Measurements from ENCODE around the gene HSPA9.
A peak's percentile ranks its signal among the peaks of the same experiment; 100 is the strongest.

The HSPA9 gene

GRCh38 chr5:138542180-138542955, 32.8 kb downstream of the HSPA9 start:
- Histone ChIP-seq H3K9ac (ENCODE audit: low read length in 2 of 2) (peak overlapping the region; percentile 98 to 99), H3K27ac (ENCODE audit: low read length) (peak overlapping the region; percentile 99), H3K4me1 (ENCODE audit: control insufficient read depth, insufficient read depth, low read length) (peaks cover 37% of the 10 kb centered on the region), H3K27me3 (ENCODE audit: control insufficient read depth in 1 of 2, insufficient read depth in 2 of 2, low read length in 2 of 2) (no peaks in the 10 kb centered on the region), H3K36me3 (ENCODE audit: control insufficient read depth in 2 of 2, insufficient read depth in 2 of 2, low read length in 2 of 2) (peaks cover 0 to 3% of the 10 kb centered on the region in 2 donors), H3K4me3 (ENCODE audit: low read length in 2 of 2) (peak overlapping the region; percentile 62 to 99), H3K9me3 (ENCODE audit: control insufficient read depth in 2 of 2, low read length in 2 of 2) (no peaks in the 10 kb centered on the region)

- peaks cover 30% of the 10 kb centered on the region for H3K4me1 ChIP-seq (ENCODE audit: control insufficient read depth, insufficient read depth, low read length)
- peaks cover 0 to 3% of the 10 kb centered on the region in 2 donors for H3K36me3 ChIP-seq (ENCODE audit: control insufficient read depth in 2 of 2, insufficient read depth in 2 of 2, low read length in 2 of 2)
- H3K27ac ChIP-seq (ENCODE audit: low read length), result peak overlapping the region; percentile 99
- peak overlapping the region; percentile 98 to 99 for H3K9ac ChIP-seq (ENCODE audit: low read length in 2 of 2)
- no peaks in the 10 kb centered on the region for H3K9me3 ChIP-seq (ENCODE audit: control insufficient read depth in 2 of 2, low read length in 2 of 2)
- peak overlapping the region; percentile 62 to 99 for H3K4me3 ChIP-seq (ENCODE audit: low read length in 2 of 2)
- no peaks in the 10 kb centered on the region for H3K27me3 ChIP-seq (ENCODE audit: control insufficient read depth in 1 of 2, insufficient read depth in 2 of 2, low read length in 2 of 2)
These were observed 33.6 kb downstream of the HSPA9 start for GRCh38 chr5:138541511-138542179.

GRCh38 chr5:138539791-138540190, 35.4 kb downstream of the HSPA9 start:
- Histone ChIP-seq H3K9ac (ENCODE audit: low read length in 2 of 2) (no peak overlapping the region), H3K4me3 (ENCODE audit: low read length in 2 of 2) (no peak overlapping the region), H3K27me3 (ENCODE audit: control insufficient read depth in 1 of 2, insufficient read depth in 2 of 2, low read length in 2 of 2) (no peaks in the 10 kb centered on the region), H3K27ac (ENCODE audit: low read length) (no peak overlapping the region), H3K9me3 (ENCODE audit: control insufficient read depth in 2 of 2, low read length in 2 of 2) (no peaks in the 10 kb centered on the region), H3K4me1 (ENCODE audit: control insufficient read depth, insufficient read depth, low read length) (peaks cover 15% of the 10 kb centered on the region), H3K36me3 (ENCODE audit: control insufficient read depth in 2 of 2, insufficient read depth in 2 of 2, low read length in 2 of 2) (peaks cover 0 to 3% of the 10 kb centered on the region in 2 donors)

- H3K27ac ChIP-seq (ENCODE audit: low read length), result no peak overlapping the region
- H3K9ac ChIP-seq (ENCODE audit: low read length in 2 of 2), result no peak overlapping the region
- peaks cover 9% of the 10 kb centered on the region for H3K4me1 ChIP-seq (ENCODE audit: control insufficient read depth, insufficient read depth, low read length)
- H3K27me3 ChIP-seq (ENCODE audit: control insufficient read depth in 1 of 2, insufficient read depth in 2 of 2, low read length in 2 of 2), result no peaks in the 10 kb centered on the region
- no peaks in the 10 kb centered on the region for H3K9me3 ChIP-seq (ENCODE audit: control insufficient read depth in 2 of 2, low read length in 2 of 2)
- H3K4me3 ChIP-seq (ENCODE audit: low read length in 2 of 2), result no peak overlapping the region
- H3K36me3 ChIP-seq (ENCODE audit: control insufficient read depth in 2 of 2, insufficient read depth in 2 of 2, low read length in 2 of 2), result peaks cover 0 to 3% of the 10 kb centered on the region in 2 donors
These were observed 36.1 kb downstream of the HSPA9 start for GRCh38 chr5:138538943-138539627.

GRCh38 chr5:138536665-138537315, 38.4 kb downstream of the HSPA9 start:
- Histone ChIP-seq H3K27me3 (ENCODE audit: control insufficient read depth in 1 of 2, insufficient read depth in 2 of 2, low read length in 2 of 2) (no peaks in the 10 kb centered on the region), H3K9ac (ENCODE audit: low read length in 2 of 2) (no peak overlapping the region), H3K27ac (ENCODE audit: low read length) (no peak overlapping the region), H3K9me3 (ENCODE audit: control insufficient read depth in 2 of 2, low read length in 2 of 2) (no peaks in the 10 kb centered on the region), H3K36me3 (ENCODE audit: control insufficient read depth in 2 of 2, insufficient read depth in 2 of 2, low read length in 2 of 2) (peaks cover 0 to 3% of the 10 kb centered on the region in 2 donors), H3K4me1 (ENCODE audit: control insufficient read depth, insufficient read depth, low read length) (peaks cover 6% of the 10 kb centered on the region), H3K4me3 (ENCODE audit: low read length in 2 of 2) (no peak overlapping the region)

- Histone ChIP-seq H3K36me3 (ENCODE audit: control insufficient read depth in 2 of 2, insufficient read depth in 2 of 2, low read length in 2 of 2) (peaks cover 0 to 3% of the 10 kb centered on the region in 2 donors), H3K27ac (ENCODE audit: low read length) (no peak overlapping the region), H3K4me1 (ENCODE audit: control insufficient read depth, insufficient read depth, low read length) (peaks cover under 1% of the 10 kb centered on the region), H3K9me3 (ENCODE audit: control insufficient read depth in 2 of 2, low read length in 2 of 2) (no peaks in the 10 kb centered on the region), H3K27me3 (ENCODE audit: control insufficient read depth in 1 of 2, insufficient read depth in 2 of 2, low read length in 2 of 2) (no peaks in the 10 kb centered on the region), H3K4me3 (ENCODE audit: low read length in 2 of 2) (no peak overlapping the region), H3K9ac (ENCODE audit: low read length in 2 of 2) (no peak overlapping the region)
These were observed 39.0 kb downstream of the HSPA9 start for GRCh38 chr5:138536215-138536614.

- Histone ChIP-seq H3K9ac (ENCODE audit: low read length in 2 of 2) (no peak overlapping the region), H3K36me3 (ENCODE audit: control insufficient read depth in 2 of 2, insufficient read depth in 2 of 2, low read length in 2 of 2) (peaks cover 0 to 3% of the 10 kb centered on the region in 2 donors), H3K4me3 (ENCODE audit: low read length in 2 of 2) (no peak overlapping the region), H3K27ac (ENCODE audit: low read length) (no peak overlapping the region), H3K4me1 (ENCODE audit: control insufficient read depth, insufficient read depth, low read length) (no peaks in the 10 kb centered on the region), H3K9me3 (ENCODE audit: control insufficient read depth in 2 of 2, low read length in 2 of 2) (no peaks in the 10 kb centered on the region), H3K27me3 (ENCODE audit: control insufficient read depth in 1 of 2, insufficient read depth in 2 of 2, low read length in 2 of 2) (no peaks in the 10 kb centered on the region)
These were observed 40.9 kb downstream of the HSPA9 start for GRCh38 chr5:138533973-138534941.

- Histone ChIP-seq H3K36me3 (ENCODE audit: control insufficient read depth in 2 of 2, insufficient read depth in 2 of 2, low read length in 2 of 2) (peaks cover 0 to 4% of the 10 kb centered on the region in 2 donors), H3K9ac (ENCODE audit: low read length in 2 of 2) (no peak overlapping the region), H3K9me3 (ENCODE audit: control insufficient read depth in 2 of 2, low read length in 2 of 2) (no peaks in the 10 kb centered on the region), H3K27me3 (ENCODE audit: control insufficient read depth in 1 of 2, insufficient read depth in 2 of 2, low read length in 2 of 2) (no peaks in the 10 kb centered on the region), H3K27ac (ENCODE audit: low read length) (no peak overlapping the region), H3K4me1 (ENCODE audit: control insufficient read depth, insufficient read depth, low read length) (no peaks in the 10 kb centered on the region), H3K4me3 (ENCODE audit: low read length in 2 of 2) (no peak overlapping the region)
These were observed 45.4 kb downstream of the HSPA9 start for GRCh38 chr5:138529812-138530211.

- H3K27ac ChIP-seq (ENCODE audit: low read length), result no peak overlapping the region
- no peak overlapping the region for H3K4me3 ChIP-seq (ENCODE audit: low read length in 2 of 2)
- H3K4me1 ChIP-seq (ENCODE audit: control insufficient read depth, insufficient read depth, low read length), result no peaks in the 10 kb centered on the region
These were observed 46.3 kb downstream of the HSPA9 start for GRCh38 chr5:138528744-138529469.

More at GRCh38 chr5:138528744-138529469, 46.3 kb downstream of the HSPA9 start:
- Histone ChIP-seq H3K27me3 (ENCODE audit: control insufficient read depth in 1 of 2, insufficient read depth in 2 of 2, low read length in 2 of 2) (no peaks in the 10 kb centered on the region), H3K9ac (ENCODE audit: low read length in 2 of 2) (no peak overlapping the region), H3K9me3 (ENCODE audit: control insufficient read depth in 2 of 2, low read length in 2 of 2) (no peaks in the 10 kb centered on the region), H3K36me3 (ENCODE audit: control insufficient read depth in 2 of 2, insufficient read depth in 2 of 2, low read length in 2 of 2) (peaks cover 0 to 4% of the 10 kb centered on the region in 2 donors)
